Activated naive CD8-positive, alpha-beta T cell treated with anti-CD3 and anti-CD28 coated beads, Interleukin-2, amount 50 U/mL, for 16 hours (primary cell): ENCODE results near the gene METRNL.
"Not testable (repeated sequence)": the region's sequence is repeated elsewhere in the genome, so short reads cannot be mapped to it uniquely, and the experiment has no call there.

Source experiments
- DNase-seq: peaks from one replicate; pipeline ENCODE4 v3.0.0-alpha.2; 2020; ENCODE audit warnings: low read depth, low spot score

Gene METRNL

GRCh38 chr17:83052241-83052564, 27.2 kb upstream of the METRNL start:
- DNase-seq: no peak

- no peak for DNase-seq
Observed at GRCh38 chr17:83053021-83053681, 26.3 kb upstream of the METRNL start.

GRCh38 chr17:83053739-83054451, 25.5 kb upstream of the METRNL start:
- no peak for DNase-seq

- no peak for DNase-seq
Observed at GRCh38 chr17:83054518-83055125, 24.8 kb upstream of the METRNL start.

GRCh38 chr17:83055176-83055575, 24.2 kb upstream of the METRNL start:
- DNase-seq: not testable (repeated sequence)

GRCh38 chr17:83055911-83056582, 23.4 kb upstream of the METRNL start:
- DNase-seq: no peak

- no peak for DNase-seq
Observed at GRCh38 chr17:83056583-83057396, 22.6 kb upstream of the METRNL start.

- no peak for DNase-seq
Observed at GRCh38 chr17:83057397-83057761, 22.0 kb upstream of the METRNL start.

- no peak for DNase-seq
Observed at GRCh38 chr17:83057793-83058265, 21.6 kb upstream of the METRNL start.

- no peak for DNase-seq
Observed at GRCh38 chr17:83058266-83058798, 21.1 kb upstream of the METRNL start.

GRCh38 chr17:83061586-83061985, 17.8 kb upstream of the METRNL start:
- DNase-seq: no peak

GRCh38 chr17:83062011-83062817, 17.2 kb upstream of the METRNL start:
- DNase-seq: no peak

GRCh38 chr17:83062818-83063671, 16.4 kb upstream of the METRNL start:
- no peak for DNase-seq

GRCh38 chr17:83064021-83064731, 15.2 kb upstream of the METRNL start:
- DNase-seq: no peak

- no peak for DNase-seq
Observed at GRCh38 chr17:83064732-83065659, 14.4 kb upstream of the METRNL start.

- DNase-seq: no peak
Observed at GRCh38 chr17:83065660-83066542, 13.5 kb upstream of the METRNL start.

GRCh38 chr17:83066543-83066890, 12.9 kb upstream of the METRNL start:
- not testable (repeated sequence) for DNase-seq
